Mucosa of descending colon (tissue), 3 donors: ENCODE results near the gene TXNDC11. TPM values are rescaled to one million over a fixed set of nuclear protein-coding genes. Genes with fewer than 3 reads are reported as not detected.

Source experiments
- ATAC-seq: fragments of 200-7000 bp; cut with Tn5 transposase; one replicate; pipeline ENCODE4 v1.9.1; 2020; ENCODE audit warnings: mild to moderate bottlenecking, moderate library complexity
- DNase-seq, 3 donors: peaks; one replicate each; pipeline ENCODE4 v3.0.0-alpha.2; 2020
- H3K36me3 ChIP-seq: fragments of 200-600 bp; one replicate; pipeline ENCODE4 v1.8.0; 2021; ENCODE audit warnings: low read depth, mild to moderate bottlenecking
- H3K4me1 ChIP-seq: fragments of 200-600 bp; one replicate; pipeline ENCODE4 v1.8.0; 2021; ENCODE audit warnings: low read depth, mild to moderate bottlenecking
- H3K4me3 ChIP-seq: fragments of 200-600 bp; one replicate; pipeline ENCODE4 v1.8.0; 2021; ENCODE audit warnings: mild to moderate bottlenecking
- H3K9me3 ChIP-seq: fragments of 200-600 bp; one replicate; pipeline ENCODE4 v1.8.0; 2021; ENCODE audit warnings: mild to moderate bottlenecking
- CTCF ChIP-seq: fragments of 200-600 bp; IDR thresholded peaks from one replicate; pipeline ENCODE4 v1.8.0; 2022; ENCODE audit warnings: antibody characterized with exemption, mild to moderate bottlenecking
- intact Hi-C, 2 donors: fragments of 100-400 bp; cut with DNase I in 1 of 2; cut with micrococcal nuclease in 1 of 2; formaldehyde crosslinking; loops; one replicate each; pipeline versions ENCODE4 v1.11.0 to v1.11.1; 2022; cut with DNase I, micrococcal nuclease
- total RNA-seq, 3 donors: library from RNA; stranded (reverse); fragmentation: NEBNext Ultra II Directional in 2 of 3; extraction: Animal tissue kit (Norgen Biotek cat#: 25700) in 2 of 3; gene quantifications; one replicate each; pipeline versions ENCODE4 v1.2.1 to v1.2.4, GENCODE V29; 2021 to 2023
- donor health status: DM: no; HTN: no; CAD: no; lungs with moderate emphysema.
- donor health status: DM: no; HTN: no; CAD: no.
- donor health status: DM: no; HTN: yes; CAD: no.

TXNDC11 gene
- total RNA-seq, 3 donors from 2014 or later, result 52.3 to 71.9 (median 60.3) TPM

GRCh38 chr16:11649276-11649675, 93.4 kb downstream of the TXNDC11 start:
- ATAC-seq (no peak), DNase-seq (no peak)
- H3K4me3 ChIP-seq, result no peak overlapping the region
- H3K36me3 ChIP-seq, result no peaks in the 10 kb centered on the region
- no peaks in the 10 kb centered on the region for H3K9me3 ChIP-seq
- intact Hi-C loops, result no loop called here
- no peak for TF ChIP-seq CTCF
- no peaks in the 10 kb centered on the region for H3K4me1 ChIP-seq

GRCh38 chr16:11642765-11643116, 99.9 kb downstream of the TXNDC11 start:
- no peak for DNase-seq
- no peaks in the 10 kb centered on the region for H3K9me3 ChIP-seq
- no peak for ATAC-seq
- intact Hi-C loops, result loop anchor here in 1 of 2 donors (5.0 kb wide), 1 partner anchor 110 kb away; no protein-coding TSS in a partner anchor
- no peaks in the 10 kb centered on the region for H3K36me3 ChIP-seq
- TF ChIP-seq CTCF, result no peak
- peaks cover 11% of the 10 kb centered on the region for H3K4me1 ChIP-seq
- no peak overlapping the region for H3K4me3 ChIP-seq

- Histone ChIP-seq H3K9me3 (no peaks in the 10 kb centered on the region), H3K4me3 (no peak overlapping the region), H3K4me1 (peaks cover 15% of the 10 kb centered on the region), H3K36me3 (no peaks in the 10 kb centered on the region)
- DNase-seq, result peak in 1 of 3 donors; percentile 60
- ATAC-seq, result peak; percentile 70
- intact Hi-C loops, result loop anchor here (1.0 to 5.0 kb wide), 2 partner anchors 109 to 234 kb away; no protein-coding TSS in a partner anchor
- TF ChIP-seq CTCF, result peak; percentile 64
Measured at GRCh38 chr16:11640987-11641817, 101.5 kb downstream of the TXNDC11 start.

- no peaks in the 10 kb centered on the region for H3K9me3 ChIP-seq
- H3K4me1 ChIP-seq, result peaks cover 21% of the 10 kb centered on the region
- H3K4me3 ChIP-seq, result no peak overlapping the region
- intact Hi-C loops, result loop anchor here in 1 of 2 donors (5.0 kb wide), 1 partner anchor 108 kb away; no protein-coding TSS in a partner anchor
- H3K36me3 ChIP-seq, result no peaks in the 10 kb centered on the region
- TF ChIP-seq CTCF, result no peak
- peak; percentile 30 for ATAC-seq
- DNase-seq, result peak in 2 of 3 donors; percentile 63 to 75
Measured at GRCh38 chr16:11639925-11640899, 102.4 kb downstream of the TXNDC11 start.

GRCh38 chr16:11639008-11639562, 103.6 kb downstream of the TXNDC11 start:
- no peak for TF ChIP-seq CTCF
- DNase-seq (no peak), ATAC-seq (no peak)
- Histone ChIP-seq H3K9me3 (no peaks in the 10 kb centered on the region), H3K36me3 (no peaks in the 10 kb centered on the region), H3K4me3 (no peak overlapping the region), H3K4me1 (peaks cover 21% of the 10 kb centered on the region)
- intact Hi-C loops, result no loop called here
